HG03045 (cell line): Measurements from ENCODE around the gene ASMT.
"Not testable (repeated sequence)": the region's sequence is repeated elsewhere in the genome, so short reads cannot be mapped to it uniquely, and the experiment has no call there.

ENCODE experiments used
- ATAC-seq: cut with Tn5 transposase; IDR thresholded peaks from one replicate; pipeline ENCODE4 v1.9.1; 2021; ENCODE audit warnings: mild to moderate bottlenecking, moderate library complexity; ENCODE audit not compliant: unreplicated experiment

The ASMT gene

DNA sequence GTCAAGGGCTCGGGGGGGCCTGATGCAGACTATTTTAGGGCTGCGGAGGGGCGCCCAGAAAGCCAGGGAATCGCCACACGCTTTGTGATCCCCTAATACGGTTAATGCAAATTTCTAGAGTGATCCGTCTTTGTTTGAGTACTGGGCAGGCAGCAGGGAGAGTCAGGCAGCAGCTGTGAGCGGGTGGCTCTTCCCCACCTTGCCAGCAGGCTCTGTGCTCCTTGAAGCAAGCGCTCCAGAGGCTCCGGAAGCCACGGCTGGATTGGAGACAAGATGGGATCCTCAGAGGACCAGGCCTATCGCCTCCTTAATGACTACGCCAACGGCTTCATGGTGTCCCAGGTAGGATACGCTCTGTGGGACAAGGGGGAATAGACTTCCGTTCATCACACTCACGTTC is at the start of gene ASMT:
Gene ASMT (plus strand): TSS at position 133 of the 400 bp plus-strand sequence. CDS start 141 bp downstream, at position 274.
- no peak for ATAC-seq

DNA sequence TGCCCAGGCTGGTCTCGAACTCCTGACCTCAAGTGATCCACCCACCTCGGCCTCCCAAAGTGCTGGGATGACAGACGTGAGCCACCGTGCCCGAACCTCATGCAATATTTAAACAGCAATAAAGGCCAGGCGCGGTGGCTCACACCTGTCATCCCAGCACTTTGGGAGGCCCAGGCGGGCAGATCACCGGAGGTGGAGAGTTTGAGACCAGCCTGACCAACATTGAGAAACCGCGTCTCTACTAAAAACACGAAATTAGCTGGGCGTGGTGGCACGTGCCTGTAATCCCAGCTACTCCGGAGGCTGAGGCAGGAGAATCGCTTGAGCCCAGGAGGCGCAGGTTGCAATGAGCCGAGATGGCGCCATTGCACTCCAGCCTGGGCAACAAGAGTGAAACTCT is 40.7 kb upstream of the ASMT start:
- ATAC-seq: not testable (repeated sequence)

DNA sequence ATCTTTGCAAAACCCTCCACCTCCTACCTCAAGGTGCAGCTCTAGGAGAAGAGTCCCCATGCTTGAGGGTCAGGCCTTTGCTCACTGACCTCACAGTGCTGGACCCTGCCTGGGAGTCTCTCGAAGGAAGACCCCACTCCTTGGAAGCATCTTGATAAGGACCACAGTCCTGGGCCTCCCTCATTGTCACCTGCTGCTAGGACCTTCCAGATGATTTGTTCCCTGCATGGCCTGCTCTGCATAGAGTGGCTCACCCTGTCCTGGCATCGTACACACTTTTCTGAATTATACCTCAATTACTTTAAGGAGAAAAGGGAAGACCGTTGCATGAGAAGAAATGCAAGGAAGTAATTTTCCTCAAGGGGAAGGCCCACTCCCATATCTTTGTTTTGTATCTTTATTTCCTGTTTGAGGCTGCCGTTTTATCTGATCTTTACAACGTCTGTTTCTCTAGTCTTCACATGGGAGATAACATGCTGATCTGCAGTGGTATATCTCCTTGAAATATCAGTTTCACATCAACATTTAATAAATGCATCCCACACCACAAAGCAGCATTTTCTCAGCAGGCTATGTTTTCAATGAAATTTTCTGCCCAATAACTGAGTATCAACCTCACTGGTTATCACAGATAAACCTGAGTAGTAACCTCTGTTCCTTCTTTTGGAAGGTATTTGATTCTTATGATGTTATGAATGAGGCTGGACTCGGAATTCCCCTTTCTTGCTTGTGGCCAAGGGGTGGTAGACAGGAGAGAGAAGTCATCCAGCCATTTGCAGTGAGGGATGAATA is 38.5 kb upstream of the ASMT start:
- no peak for ATAC-seq

DNA sequence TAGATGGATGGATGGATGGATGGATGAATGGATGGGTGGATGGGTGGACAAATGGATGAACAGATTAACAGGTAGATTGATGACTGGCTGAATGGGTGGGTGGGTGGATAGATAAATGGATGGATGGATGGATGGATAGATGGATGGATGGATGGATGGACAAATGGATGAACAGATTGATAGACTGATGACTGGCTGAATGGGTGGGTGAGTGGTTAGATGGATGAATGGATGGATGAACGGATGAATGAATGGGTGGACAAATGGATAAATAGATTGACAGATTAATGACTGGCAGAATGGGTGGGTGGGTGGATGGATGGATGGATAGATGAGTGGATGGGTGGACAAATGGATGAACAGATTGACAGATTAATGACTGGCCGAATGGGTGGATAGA is 37.0 kb upstream of the ASMT start:
- no peak for ATAC-seq

- ATAC-seq: no peak
Measured at GRCh38 chrX:1578511-1579173, 36.2 kb upstream of the ASMT start.

DNA sequence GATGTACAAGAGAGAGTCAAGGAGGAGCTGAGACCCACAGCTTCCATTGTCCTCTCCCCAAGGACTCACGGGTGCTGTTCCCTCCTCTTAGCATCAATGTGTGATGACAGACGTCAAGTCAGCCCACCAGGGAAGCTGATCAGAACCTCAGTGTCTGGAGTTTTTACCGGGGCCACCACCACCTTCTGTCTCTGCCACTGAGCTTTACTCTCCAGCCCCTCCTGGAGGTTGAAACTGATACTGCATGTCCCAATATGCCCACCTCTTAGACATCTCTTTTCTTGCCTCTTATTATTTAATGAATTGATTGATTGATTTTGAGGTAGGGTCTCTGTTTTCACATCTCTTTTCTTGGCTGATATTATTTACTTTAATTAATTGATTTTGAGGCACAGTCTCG is 33.7 kb upstream of the ASMT start:
- ATAC-seq: no peak

DNA sequence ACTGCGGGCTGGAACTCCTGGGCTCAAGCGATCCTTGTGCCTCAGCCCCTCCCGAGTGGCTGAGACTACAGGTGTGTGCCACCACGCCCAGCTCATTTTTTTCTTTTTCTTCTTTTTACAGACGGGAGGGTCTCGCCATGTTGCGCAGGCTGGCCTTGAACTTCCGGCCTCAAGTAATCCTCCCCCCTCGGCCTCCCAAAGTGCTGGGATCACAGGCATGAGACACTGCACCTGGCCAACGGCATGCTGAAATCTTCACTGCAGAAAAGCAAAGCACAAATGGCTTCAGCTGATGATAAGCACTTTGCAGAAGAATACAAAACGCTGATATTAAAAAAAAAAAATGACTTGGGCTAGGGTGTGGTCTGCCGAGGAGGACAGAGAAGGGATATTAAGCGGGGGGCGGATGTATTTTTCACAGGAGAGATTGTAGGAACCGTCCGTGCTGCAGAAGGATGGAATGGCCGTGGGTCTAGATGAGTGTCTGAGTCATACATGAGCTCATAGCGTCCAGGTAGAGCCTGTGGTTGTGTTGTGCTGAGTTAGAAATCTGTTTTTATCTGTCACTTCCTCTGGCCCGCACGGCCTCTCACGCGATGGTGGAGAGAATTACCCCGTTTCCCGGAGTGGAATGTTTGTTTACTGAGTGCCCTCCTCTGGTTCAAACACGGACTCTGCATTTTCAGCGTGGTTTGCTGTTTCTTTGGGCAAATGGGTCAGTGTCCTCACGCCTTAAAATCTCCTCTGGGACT is 32.0 kb upstream of the ASMT start:
- peak; percentile 63 for ATAC-seq

DNA sequence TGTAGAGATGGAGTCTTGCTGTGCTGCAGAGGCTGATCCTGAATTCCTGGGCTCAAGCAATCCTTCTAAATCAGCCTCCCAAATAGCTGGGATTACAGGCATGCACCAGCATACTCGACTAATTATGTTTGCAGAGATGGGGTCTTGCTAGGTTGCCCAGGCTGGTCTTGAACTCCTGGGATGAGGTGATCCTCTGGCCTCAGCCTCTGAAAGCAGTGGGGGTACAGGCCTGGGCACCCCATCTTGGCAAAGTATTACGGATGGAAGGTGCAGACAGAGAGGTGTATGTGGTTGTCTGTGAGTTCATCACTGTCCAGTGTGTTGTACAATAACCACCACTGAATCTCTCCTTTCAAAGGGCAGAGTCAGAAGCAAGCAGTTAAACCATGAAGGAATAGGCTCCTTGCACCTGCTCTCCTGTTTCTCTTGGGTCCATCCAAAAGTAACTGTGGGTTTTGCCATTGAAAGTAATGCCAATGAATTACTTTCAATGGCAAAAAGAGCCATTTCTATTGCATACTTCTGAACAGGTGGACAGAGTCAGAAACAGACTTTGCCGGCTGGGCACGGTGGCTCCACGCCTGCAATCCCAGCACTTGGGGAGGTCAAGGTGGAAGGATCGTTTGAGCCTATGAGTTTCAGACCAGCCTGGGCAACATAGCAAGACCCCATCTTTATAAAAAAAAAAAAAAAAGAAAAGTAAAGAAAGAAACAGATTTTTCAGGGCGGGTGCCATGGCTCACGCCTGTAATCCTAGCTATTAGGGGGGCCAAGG is 30.4 kb upstream of the ASMT start:
- no peak for ATAC-seq

- no peak for ATAC-seq
Measured at GRCh38 chrX:1587161-1587560, 27.7 kb upstream of the ASMT start.

- ATAC-seq: no peak
Measured at GRCh38 chrX:1589356-1590130, 25.3 kb upstream of the ASMT start.

DNA sequence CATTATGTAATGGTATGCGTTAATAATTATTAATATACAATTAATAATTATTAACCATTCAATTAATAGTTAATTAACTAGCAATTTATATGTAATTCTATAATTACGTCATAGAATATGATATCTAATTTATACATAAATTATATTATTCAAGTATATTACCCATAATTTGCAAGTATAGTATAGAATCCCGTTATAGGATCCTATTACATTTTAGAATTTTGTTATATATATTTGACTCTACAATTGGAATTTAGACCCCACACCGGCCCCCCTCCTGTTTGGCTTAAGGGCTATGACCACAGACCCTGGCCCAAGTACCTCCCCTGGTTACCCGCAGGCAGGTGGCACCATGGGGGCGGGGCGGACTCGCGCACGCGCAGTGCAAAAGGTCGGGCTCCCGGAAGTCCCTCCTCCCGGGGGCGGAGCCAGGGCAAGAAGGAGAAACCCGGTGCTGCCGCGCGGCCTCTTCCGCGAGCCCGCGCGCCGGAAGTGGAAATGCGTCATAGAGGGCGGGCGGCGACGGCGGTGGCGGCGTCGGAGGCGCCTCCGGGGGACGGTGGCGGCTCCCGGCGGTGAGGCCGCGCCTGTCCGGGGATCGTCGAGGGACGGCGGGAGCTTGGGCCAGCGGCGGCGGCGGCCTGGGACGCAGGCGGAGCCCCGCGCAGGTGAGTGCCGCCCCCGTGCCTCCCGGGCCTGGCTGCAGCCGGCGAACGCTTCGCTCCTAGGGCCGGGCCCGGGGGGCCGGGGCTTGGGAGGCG is 23.6 kb upstream of the ASMT start, which contains the start of gene AKAP17A:
Gene AKAP17A (plus strand): TSS at position 503 of the 761 bp plus-strand sequence. CDS start 1,859 bp downstream, outside the sequence.
- ATAC-seq: peak; percentile 89

DNA sequence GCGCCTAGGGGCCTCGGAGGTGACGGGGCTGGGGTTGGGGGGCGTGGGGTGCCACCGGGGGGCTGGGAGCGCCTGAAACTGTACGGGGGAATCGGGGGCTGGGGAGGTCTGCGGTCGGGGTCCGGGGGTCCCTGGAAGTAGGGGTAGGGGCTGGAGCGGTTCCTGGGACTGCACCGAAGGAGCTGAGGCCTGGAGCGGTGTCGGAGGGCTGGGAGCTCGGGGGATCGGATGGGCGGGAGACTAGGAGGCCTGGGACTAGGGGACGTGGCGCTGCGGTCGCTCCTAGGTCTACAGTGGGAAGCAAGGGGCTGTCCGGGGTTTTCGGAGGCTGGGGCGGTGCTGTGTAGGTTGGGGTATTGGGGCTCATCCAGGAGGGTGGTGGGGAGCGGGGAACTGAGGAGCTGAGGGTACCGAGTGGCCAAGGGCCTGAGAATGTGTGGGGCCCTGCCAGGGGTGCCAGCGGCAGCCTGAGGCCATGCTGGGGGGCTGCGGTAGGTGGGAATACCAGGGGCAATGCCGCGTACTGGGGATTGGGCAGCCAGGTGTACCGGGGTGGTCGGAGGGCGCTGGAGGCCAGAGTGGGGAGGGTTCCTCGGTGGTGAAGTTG is 22.9 kb upstream of the ASMT start:
- ATAC-seq: no peak

GRCh38 chrX:1592470-1593142 is 22.3 kb upstream of the ASMT start:
- ATAC-seq: peak; percentile 38

DNA sequence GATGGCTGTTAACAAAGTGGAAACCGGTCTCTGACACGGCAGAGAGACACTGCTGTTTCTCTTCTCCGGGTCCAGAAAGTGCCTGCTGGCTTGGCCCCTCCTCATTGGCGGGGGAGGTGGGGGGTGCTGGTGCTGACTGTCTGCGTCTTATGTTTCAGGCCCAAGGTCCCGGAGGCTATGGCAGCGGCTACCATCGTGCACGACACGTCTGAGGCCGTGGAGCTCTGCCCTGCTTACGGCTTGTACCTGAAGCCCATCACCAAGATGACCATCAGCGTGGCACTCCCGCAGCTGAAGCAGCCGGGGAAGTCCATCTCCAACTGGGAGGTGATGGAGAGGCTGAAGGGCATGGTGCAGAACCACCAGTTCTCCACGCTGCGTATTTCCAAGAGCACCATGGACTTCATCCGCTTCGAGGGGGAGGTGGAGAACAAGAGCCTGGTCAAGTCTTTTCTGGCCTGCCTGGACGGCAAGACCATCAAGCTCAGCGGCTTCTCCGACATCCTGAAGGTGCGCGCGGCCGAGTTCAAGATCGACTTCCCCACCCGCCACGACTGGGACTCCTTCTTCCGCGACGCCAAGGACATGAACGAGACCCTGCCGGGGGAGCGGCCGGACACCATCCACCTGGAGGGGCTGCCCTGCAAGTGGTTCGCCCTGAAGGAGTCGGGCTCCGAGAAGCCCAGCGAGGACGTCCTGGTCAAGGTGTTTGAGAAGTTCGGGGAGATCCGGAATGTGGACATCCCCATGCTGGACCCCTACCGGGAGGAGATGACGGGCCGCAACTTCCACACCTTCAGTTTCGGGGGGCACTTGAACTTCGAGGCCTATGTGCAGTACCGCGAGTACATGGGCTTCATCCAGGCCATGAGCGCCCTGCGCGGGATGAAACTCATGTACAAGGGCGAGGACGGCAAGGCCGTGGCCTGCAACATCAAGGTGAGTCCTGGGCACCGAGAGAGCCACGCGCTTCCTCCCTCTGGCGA is 21.3 kb upstream of the ASMT start:
- no peak for ATAC-seq

DNA sequence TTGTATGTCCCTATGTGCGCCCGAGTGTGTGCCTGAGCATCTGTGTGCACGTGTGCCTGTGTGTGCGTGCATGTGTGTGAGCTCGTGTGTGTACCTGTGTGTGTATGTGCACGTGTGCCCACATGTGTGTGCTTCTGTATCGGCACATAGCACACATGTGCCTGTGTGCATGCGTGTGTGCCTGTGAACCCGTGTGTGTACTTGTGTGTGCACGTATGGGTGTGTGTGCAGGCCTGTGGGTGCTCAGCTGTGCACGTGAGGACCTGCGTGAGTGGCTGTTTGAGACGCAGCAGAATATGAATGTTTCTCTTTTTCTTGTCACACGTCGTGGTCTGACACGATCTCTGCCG is 19.2 kb upstream of the ASMT start:
- no peak for ATAC-seq

DNA sequence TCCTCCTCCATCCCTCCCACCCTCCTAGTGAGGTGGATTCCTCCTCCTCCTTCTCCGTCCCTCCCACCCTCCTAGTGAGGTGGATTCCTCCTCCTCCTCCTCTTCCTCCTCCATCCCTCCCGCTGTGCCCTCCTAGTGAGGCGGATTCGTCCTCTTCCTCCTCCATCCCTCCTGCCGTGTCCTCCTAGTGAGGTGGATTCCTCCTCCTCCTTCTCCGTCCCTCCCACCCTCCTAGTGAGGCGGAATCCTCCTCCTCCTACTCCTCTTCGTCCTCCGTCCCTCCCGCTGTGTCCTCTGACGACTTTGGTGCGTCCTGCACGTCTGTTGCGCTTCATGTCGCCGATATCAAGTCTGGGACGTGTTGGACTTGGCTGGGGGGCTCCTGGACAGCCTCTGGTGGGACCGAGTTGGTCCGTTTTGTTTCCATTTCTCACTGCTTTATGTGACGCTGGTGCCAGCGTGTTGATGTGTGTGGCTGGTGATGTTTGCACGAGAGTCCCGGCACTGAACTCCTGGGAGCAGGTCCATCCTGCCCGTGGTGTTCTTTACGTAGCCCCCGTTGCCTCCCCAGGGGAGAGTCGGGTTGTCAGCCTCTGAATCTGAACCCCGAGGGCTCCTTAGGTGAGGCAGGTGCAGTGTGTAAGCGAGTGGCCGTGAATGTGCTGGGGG is 18.0 kb upstream of the ASMT start:
- no peak for ATAC-seq
